Heart left ventricle (tissue), 16 donors: Measurements from ENCODE around the gene ANKRD39. TPM values are rescaled to one million over a fixed set of nuclear protein-coding genes. Genes with fewer than 3 reads are reported as not detected.
A peak's percentile ranks its signal among the peaks of the same experiment; 100 is the strongest.

ENCODE experiments used
- ATAC-seq, 4 donors: fragments of 200-7000 bp; cut with Tn5 transposase; one replicate each; pipeline ENCODE4 v1.9.1; 2020 to 2022; ENCODE audit warnings: moderate library complexity in 4 of 4, mild to moderate bottlenecking in 3 of 4, moderate number of reproducible peaks in 1 of 4
- DNase-seq, 5 donors: peaks; one replicate each; pipeline ENCODE4 v3.0.0-alpha.2; 2020
- H3K27ac ChIP-seq, 12 donors: fragments of 200-600 bp; sonication (generic) in 4 of 12; one replicate each; pipeline versions ENCODE4 v1.5.0 to v1.8.0; 2016 to 2022; ENCODE audit warnings: mild to moderate bottlenecking in 2 of 12
- H3K27me3 ChIP-seq, 9 donors: fragments of 200-600 bp; sonication (generic) in 2 of 9; one replicate each; pipeline versions ENCODE4 v1.5.1 to v1.8.0; 2016 to 2022; ENCODE audit warnings: mild to moderate bottlenecking in 3 of 9
- H3K36me3 ChIP-seq, 9 donors: fragments of 200-600 bp; sonication (generic) in 2 of 9; one replicate each; pipeline versions ENCODE4 v1.5.0 to v1.8.0; 2018 to 2022; ENCODE audit warnings: mild to moderate bottlenecking in 2 of 9
- H3K4me1 ChIP-seq, 12 donors: fragments of 200-600 bp; sonication (generic) in 4 of 12; one replicate each; pipeline versions ENCODE4 v1.5.0 to v1.8.0; 2016 to 2022; ENCODE audit warnings: mild to moderate bottlenecking in 3 of 12
- H3K4me3 ChIP-seq, 12 donors: fragments of 200-600 bp; sonication (generic) in 4 of 12; one replicate each; pipeline versions ENCODE4 v1.5.0 to v1.8.0; 2017 to 2022; ENCODE audit warnings: mild to moderate bottlenecking in 9 of 12, moderate library complexity in 4 of 12
- H3K9me3 ChIP-seq, 12 donors: fragments of 200-600 bp; sonication (generic) in 4 of 12; one replicate each; pipeline versions ENCODE4 v1.5.0 to v1.8.0; 2016 to 2022; ENCODE audit warnings: mild to moderate bottlenecking in 1 of 12
- POLR2A ChIP-seq, 2 donors: fragments of 450-650 bp; IDR thresholded peaks; one replicate each; pipeline ENCODE4 v1.6.1; 2017; ENCODE audit warnings: antibody characterized with exemption in 2 of 2, mild to moderate bottlenecking in 2 of 2, moderate library complexity in 2 of 2
- WGBS, 4 donors: extraction: QIAGEN DNeasy Blood & Tissue Kit in 2 of 4; methylation state at CpG; one replicate each; pipeline versions ENCODE4 v1.1.5 to v1.1.7; 2013 to 2018; 5-methylcytosine and 5-hydroxymethylcytosine counted together
- intact Hi-C, 10 donors: fragments of 100-400 bp; cut with DNase I; formaldehyde crosslinking; loops; one replicate each; pipeline versions ENCODE4 v1.11.1 to v1.14.2; 2022
- polyA plus RNA-seq, 2 donors: library from polyadenylated mRNA; stranded (reverse); fragments of 200-250 nt; gene quantifications; one replicate each; pipeline ENCODE4 v1.2.3, GENCODE V29; 2013
- total RNA-seq, 9 donors: library from RNA; depleted of rRNA in 2 of 9; stranded (reverse); fragments of >200 nt in 2 of 9; fragmentation: NEBNext Ultra II Directional in 3 of 9; extraction: Animal tissue kit (Norgen Biotek cat#: 25700) in 3 of 9; gene quantifications; one replicate each; pipeline versions ENCODE4 v1.1.0 to v1.2.4, GENCODE V29; 2016 to 2023
- TF ChIP-seq, protein P1 (sequence below), 12 donors: fragments of 200-600 bp; sonication (generic) in 4 of 12; IDR thresholded peaks; one replicate each; pipeline versions ENCODE4 v1.5.0 to v1.8.0; 2018 to 2022; ENCODE audit warnings: antibody characterized with exemption in 12 of 12, mild to moderate bottlenecking in 5 of 12
- donor health status: ischemic (EF 13 %, LVEDD 7.1; RV severe dilation, severe dysfunction).
- donor health status: healthy with polysubstance abuse.
- donor health status: DM: no; HTN: yes; CAD: no.
- donor health status: DM: no; HTN: no; CAD: no.
- donor health status: ischemic (EF 25% LVEDD 6.9; RV normal size, moderate dysfunction).
- donor health status: ischemic (EF 25% LVEDD 5.7; RV mildly dilated, moderate dysfunction).
- donor health status: healthy.
- donor health status: DM: yes; HTN: yes; CAD: no.
- donor health status: ischemic (EF 35%, LVEDD 5.7; RV mildly dilated, moderate dysfunction).
- donor health status: nonischemic (EF 11% LVEDD 7.7; RV severe dilation, severe dysfunction).
- donor health status: DM: yes; HTN: yes; CAD: no.
- donor health status: PGD.
- donor health status: ischemic (EF 29% LVEDD 5.4; RV normal size, mild dysfunction).
- donor health status: nonischemic (EF 23%, LVEDD 6.1; RV moderate dilation, normal function).

The ANKRD39 gene
- total and polyA plus RNA-seq, 11 donors = 13.3 to 33.4 (median 17.5) TPM

- ATAC-seq (no peak), DNase-seq (no peak)
- peaks cover 0 to 23% (median 12%) of the 10 kb centered on the region in 12 donors for H3K4me1 ChIP-seq
- intact Hi-C loops = loop anchor here in 5 of 10 donors (5.0 kb wide), 2 partner anchors 38 to 43 kb away; partner anchors contain the start of gene CNNM4 (in 4 of the 5)
- no peak overlapping the region for H3K4me3 ChIP-seq
- no peaks in the 10 kb centered on the region for H3K27me3 ChIP-seq
- TF ChIP-seq, protein P1, sequence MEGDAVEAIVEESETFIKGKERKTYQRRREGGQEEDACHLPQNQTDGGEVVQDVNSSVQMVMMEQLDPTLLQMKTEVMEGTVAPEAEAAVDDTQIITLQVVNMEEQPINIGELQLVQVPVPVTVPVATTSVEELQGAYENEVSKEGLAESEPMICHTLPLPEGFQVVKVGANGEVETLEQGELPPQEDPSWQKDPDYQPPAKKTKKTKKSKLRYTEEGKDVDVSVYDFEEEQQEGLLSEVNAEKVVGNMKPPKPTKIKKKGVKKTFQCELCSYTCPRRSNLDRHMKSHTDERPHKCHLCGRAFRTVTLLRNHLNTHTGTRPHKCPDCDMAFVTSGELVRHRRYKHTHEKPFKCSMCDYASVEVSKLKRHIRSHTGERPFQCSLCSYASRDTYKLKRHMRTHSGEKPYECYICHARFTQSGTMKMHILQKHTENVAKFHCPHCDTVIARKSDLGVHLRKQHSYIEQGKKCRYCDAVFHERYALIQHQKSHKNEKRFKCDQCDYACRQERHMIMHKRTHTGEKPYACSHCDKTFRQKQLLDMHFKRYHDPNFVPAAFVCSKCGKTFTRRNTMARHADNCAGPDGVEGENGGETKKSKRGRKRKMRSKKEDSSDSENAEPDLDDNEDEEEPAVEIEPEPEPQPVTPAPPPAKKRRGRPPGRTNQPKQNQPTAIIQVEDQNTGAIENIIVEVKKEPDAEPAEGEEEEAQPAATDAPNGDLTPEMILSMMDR (IDR thresholded peaks at IDR 0.05) = no peak
- no peak for TF ChIP-seq POLR2A (IDR thresholded peaks at IDR 0.05)
- no peak overlapping the region for H3K27ac ChIP-seq
- H3K9me3 ChIP-seq = no peaks in the 10 kb centered on the region
- H3K36me3 ChIP-seq = peaks cover 0 to 44% (median 19%) of the 10 kb centered on the region in 9 donors
These were observed 52.8 kb downstream of the ANKRD39 start for GRCh38 chr2:96804986-96805385.

GRCh38 chr2:96802721-96803120 lies 55.1 kb downstream of the ANKRD39 start:
- H3K36me3 ChIP-seq = peaks cover 0 to 50% (median 31%) of the 10 kb centered on the region in 9 donors
- H3K4me1 ChIP-seq = peaks cover 0 to 7% (median 2%) of the 10 kb centered on the region in 12 donors
- TF ChIP-seq, protein P1 (IDR thresholded peaks at IDR 0.05) = no peak
- TF ChIP-seq POLR2A (IDR thresholded peaks at IDR 0.05) = no peak
- WGBS, 4 donors = 89 to 94% (median 93%) methylated on average over 7 of the region's 7 CpGs
- intact Hi-C loops = loop anchor here in 5 of 10 donors (5.0 kb wide), 2 partner anchors 35 to 40 kb away; partner anchors contain the start of gene CNNM4 (in 4 of the 5)
- DNase-seq (no peak), ATAC-seq (no peak)
- no peak overlapping the region for H3K27ac ChIP-seq
- H3K4me3 ChIP-seq = no peak overlapping the region
- H3K27me3 ChIP-seq = no peaks in the 10 kb centered on the region
- no peaks in the 10 kb centered on the region for H3K9me3 ChIP-seq

DNA sequence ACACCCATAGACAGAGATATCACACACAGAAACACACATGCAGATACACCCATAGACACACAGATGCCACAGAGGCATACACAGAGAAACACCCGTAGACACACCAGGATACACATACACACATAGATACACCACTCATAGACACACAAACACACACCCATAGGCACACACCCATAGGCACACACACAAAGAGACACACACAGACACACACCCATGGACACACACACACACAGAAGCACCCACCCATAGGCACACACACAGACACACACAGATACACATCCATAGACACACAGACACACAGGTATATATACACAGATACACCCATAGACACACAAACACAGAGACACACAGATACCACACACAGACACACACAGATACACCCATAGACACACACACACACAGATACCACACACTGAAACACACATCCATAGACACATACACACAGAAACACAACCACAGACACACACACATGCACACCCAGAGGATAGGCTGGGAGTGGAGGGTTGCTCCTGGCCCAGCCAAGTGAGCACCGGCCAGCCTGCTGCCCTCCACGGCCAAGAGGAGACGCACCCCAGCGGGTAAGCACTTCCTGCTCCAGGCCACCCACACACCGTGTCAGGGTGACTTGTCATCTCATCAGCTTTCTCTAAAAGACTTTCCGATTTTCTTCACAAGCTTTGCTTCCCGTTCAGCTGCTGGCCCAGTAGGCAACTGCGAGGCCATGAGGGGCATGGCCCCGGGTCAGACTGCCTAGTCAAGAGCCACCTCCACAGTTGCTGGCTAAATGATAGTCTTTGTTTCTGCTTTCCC lies 55.8 kb downstream of the ANKRD39 start:
- Histone ChIP-seq H3K27ac (peak overlapping the region in 1 of 12 donors; percentile 51), H3K36me3 (peaks cover 0 to 56% (median 39%) of the 10 kb centered on the region in 9 donors), H3K4me3 (no peak overlapping the region), H3K4me1 (peaks cover 0 to 7% (median 2%) of the 10 kb centered on the region in 12 donors), H3K9me3 (no peaks in the 10 kb centered on the region), H3K27me3 (no peaks in the 10 kb centered on the region)
- intact Hi-C loops = loop anchor here in 5 of 10 donors (5.0 kb wide), 2 partner anchors 35 to 40 kb away; partner anchors contain the start of gene CNNM4 (in 4 of the 5)
- TF ChIP-seq, protein P1 (IDR thresholded peaks at IDR 0.05) = no peak
- TF ChIP-seq POLR2A (IDR thresholded peaks at IDR 0.05) = no peak
- DNase-seq = no peak
- ATAC-seq = no peak
- WGBS, 4 donors = 73 to 85% (median 82%) methylated on average over 10 of the region's 10 CpGs
